Right atrium auricular region (tissue), 2 donors: Measurements from ENCODE around the gene CAMTA1. TPM values are rescaled to one million over a fixed set of nuclear protein-coding genes. Genes with fewer than 3 reads are reported as not detected.

Source experiments
- DNase-seq: peaks from one replicate; pipeline ENCODE4 v3.0.0-alpha.2; 2019; ENCODE audit warnings: low spot score
- H3K27ac ChIP-seq, 2 donors: fragments of 200-600 bp; sonication (generic); 1 replicate in 1 of 2; 2 replicates in 1 of 2; pipeline ENCODE4 v1.5.1; 2016 to 2019
- H3K27me3 ChIP-seq, 2 donors: fragments of 200-600 bp; sonication (generic); one replicate each; pipeline versions ENCODE4 v1.5.1 to v1.6.0; 2017 to 2019
- H3K36me3 ChIP-seq: fragments of 200-600 bp; sonication (generic); one replicate; pipeline ENCODE4 v1.5.1; 2016
- H3K4me1 ChIP-seq, 2 donors: fragments of 200-600 bp; sonication (generic); one replicate each; pipeline versions ENCODE4 v1.5.1 to v1.6.0; 2017 to 2019
- H3K4me3 ChIP-seq, 2 donors: fragments of 200-600 bp; sonication (generic); 1 replicate in 1 of 2; 2 replicates in 1 of 2; pipeline ENCODE4 v1.5.1; 2017 to 2019; ENCODE audit warnings: mild to moderate bottlenecking in 1 of 2, moderate library complexity in 1 of 2
- H3K9me3 ChIP-seq, 2 donors: fragments of 200-600 bp; sonication (generic); one replicate each; pipeline ENCODE4 v1.5.1; 2019
- CTCF ChIP-seq, 2 donors: fragments of 200-600 bp; sonication (generic); IDR thresholded peaks; one replicate each; pipeline ENCODE4 v1.5.1; 2019; ENCODE audit warnings: antibody characterized with exemption in 2 of 2
- total RNA-seq, 2 donors: library from RNA; depleted of rRNA; stranded (reverse); fragments of >200 nt; gene quantifications; one replicate each; pipeline ENCODE4 v1.1.0, GENCODE V29; 2016

CAMTA1 gene
- total RNA-seq, 2 donors from 2014 or later: 132 to 190 TPM

- Histone ChIP-seq H3K9me3 (no peaks in the 10 kb centered on the region), H3K27me3 (no peaks in the 10 kb centered on the region), H3K4me1 (no peaks in the 10 kb centered on the region), H3K27ac (no peak overlapping the region), H3K4me3 (no peak overlapping the region), H3K36me3 (no peaks in the 10 kb centered on the region)
- TF ChIP-seq CTCF (IDR thresholded peaks at IDR 0.05): no peak
- DNase-seq: no peak
Observed at GRCh38 chr1:7196036-7196911, 411.0 kb downstream of the CAMTA1 start.

GRCh38 chr1:7198664-7199063 lies 413.4 kb downstream of the CAMTA1 start:
- H3K4me1 ChIP-seq: no peaks in the 10 kb centered on the region
- TF ChIP-seq CTCF (IDR thresholded peaks at IDR 0.05): no peak
- DNase-seq: no peak
- no peak overlapping the region for H3K4me3 ChIP-seq
- H3K36me3 ChIP-seq: no peaks in the 10 kb centered on the region
- H3K27ac ChIP-seq: no peak overlapping the region
- no peaks in the 10 kb centered on the region for H3K9me3 ChIP-seq
- no peaks in the 10 kb centered on the region for H3K27me3 ChIP-seq

GRCh38 chr1:7199077-7199779 lies 414.0 kb downstream of the CAMTA1 start:
- Histone ChIP-seq H3K9me3 (no peaks in the 10 kb centered on the region), H3K4me3 (no peak overlapping the region), H3K4me1 (no peaks in the 10 kb centered on the region), H3K27ac (no peak overlapping the region), H3K36me3 (no peaks in the 10 kb centered on the region), H3K27me3 (no peaks in the 10 kb centered on the region)
- no peak for DNase-seq
- no peak for TF ChIP-seq CTCF (IDR thresholded peaks at IDR 0.05)

- no peaks in the 10 kb centered on the region for H3K4me1 ChIP-seq
- H3K9me3 ChIP-seq: no peaks in the 10 kb centered on the region
- no peak for DNase-seq
- TF ChIP-seq CTCF (IDR thresholded peaks at IDR 0.05): peak; percentile 32 to 71
- no peaks in the 10 kb centered on the region for H3K27me3 ChIP-seq
- H3K36me3 ChIP-seq: no peaks in the 10 kb centered on the region
- no peak overlapping the region for H3K27ac ChIP-seq
- no peak overlapping the region for H3K4me3 ChIP-seq
Observed at GRCh38 chr1:7207875-7208646, 422.8 kb downstream of the CAMTA1 start.

GRCh38 chr1:7208647-7209180 lies 423.5 kb downstream of the CAMTA1 start:
- no peaks in the 10 kb centered on the region for H3K9me3 ChIP-seq
- H3K27ac ChIP-seq: no peak overlapping the region
- no peaks in the 10 kb centered on the region for H3K27me3 ChIP-seq
- no peak for DNase-seq
- H3K4me1 ChIP-seq: no peaks in the 10 kb centered on the region
- no peaks in the 10 kb centered on the region for H3K36me3 ChIP-seq
- TF ChIP-seq CTCF (IDR thresholded peaks at IDR 0.05): no peak
- no peak overlapping the region for H3K4me3 ChIP-seq
